ENCODE results near the gene MTX2.

The MTX2 gene

GRCh38 chr2:176269319-176270099, at the start of gene MTX2:
Gene MTX2, plus strand, starts transcription at chr2:176269442. Its CDS starts 188 bp downstream, at chr2:176269630.
- DNase-seq: peak; percentile 59 to 70

- no peak for DNase-seq
Observed at GRCh38 chr2:176227874-176228273, 41.4 kb upstream of the MTX2 start.

GRCh38 chr2:176234156-176234555, 35.1 kb upstream of the MTX2 start:
- DNase-seq: no peak

- no peak for DNase-seq
Observed at GRCh38 chr2:176234940-176235339, 34.3 kb upstream of the MTX2 start.

GRCh38 chr2:176237456-176237855, 31.8 kb upstream of the MTX2 start:
- DNase-seq: no peak

- no peak for DNase-seq
Observed at GRCh38 chr2:176239031-176239430, 30.2 kb upstream of the MTX2 start.

- no peak for DNase-seq
Observed at GRCh38 chr2:176240301-176240700, 28.9 kb upstream of the MTX2 start.

- DNase-seq: no peak
Observed at GRCh38 chr2:176242276-176242675, 27.0 kb upstream of the MTX2 start.

GRCh38 chr2:176246331-176246730, 22.9 kb upstream of the MTX2 start:
- no peak for DNase-seq

GRCh38 chr2:176247859-176248258, 21.4 kb upstream of the MTX2 start:
- no peak for DNase-seq

GRCh38 chr2:176251928-176252327, 17.3 kb upstream of the MTX2 start:
- no peak for DNase-seq

- DNase-seq: no peak
Observed at GRCh38 chr2:176260689-176261088, 8.6 kb upstream of the MTX2 start.

- no peak for DNase-seq
Observed at GRCh38 chr2:176261136-176261535, 8.1 kb upstream of the MTX2 start.

- DNase-seq: no peak
Observed at GRCh38 chr2:176268976-176269318, 295 bp upstream of the MTX2 start.

- no peak for DNase-seq
Observed at GRCh38 chr2:176270100-176270750, 983 bp downstream of the MTX2 start.

GRCh38 chr2:176272870-176273459, 3.7 kb downstream of the MTX2 start:
- no peak for DNase-seq

GRCh38 chr2:176278927-176279326, 9.7 kb downstream of the MTX2 start:
- no peak for DNase-seq

- no peak for DNase-seq
Observed at GRCh38 chr2:176280156-176280555, 10.9 kb downstream of the MTX2 start.

GRCh38 chr2:176280867-176281658, 11.8 kb downstream of the MTX2 start:
- no peak for DNase-seq

GRCh38 chr2:176283291-176284068, 14.2 kb downstream of the MTX2 start:
- DNase-seq: no peak

- no peak for DNase-seq
Observed at GRCh38 chr2:176284461-176285049, 15.3 kb downstream of the MTX2 start.

- no peak for DNase-seq
Observed at GRCh38 chr2:176285321-176285720, 16.1 kb downstream of the MTX2 start.
